HG03575 (cell line): ENCODE data around the gene GSN.

Experiments used
- ATAC-seq: cut with Tn5 transposase; IDR thresholded peaks from one replicate; pipeline ENCODE4 v1.9.1; 2021; ENCODE audit not compliant: unreplicated experiment, insufficient number of reproducible peaks, low FRiP score; ENCODE audit errors: extremely low read depth

The GSN gene

GRCh38 chr9:121360601-121361374 is 92.8 kb downstream of the GSN start:
- no peak for ATAC-seq

- no peak for ATAC-seq
These were observed 95.1 kb downstream of the GSN start for GRCh38 chr9:121362813-121363621.

- no peak for ATAC-seq
These were observed 95.6 kb downstream of the GSN start for GRCh38 chr9:121363622-121363961.

GRCh38 chr9:121364077-121364476 is 96.1 kb downstream of the GSN start:
- ATAC-seq, result no peak

- ATAC-seq, result no peak
These were observed 96.9 kb downstream of the GSN start for GRCh38 chr9:121364886-121365285.

- no peak for ATAC-seq
These were observed 97.6 kb downstream of the GSN start for GRCh38 chr9:121365564-121365963.

- ATAC-seq, result no peak
These were observed 98.7 kb downstream of the GSN start for GRCh38 chr9:121366611-121367192.

- no peak for ATAC-seq
These were observed 99.6 kb downstream of the GSN start for GRCh38 chr9:121367306-121368137.

- no peak for ATAC-seq
These were observed 100.2 kb downstream of the GSN start for GRCh38 chr9:121368138-121368522.

- no peak for ATAC-seq
These were observed 100.8 kb downstream of the GSN start for GRCh38 chr9:121368745-121369144.

GRCh38 chr9:121369595-121370265 is 101.8 kb downstream of the GSN start, which contains the start of gene STOM:
TSS of gene STOM (minus strand) at chr9:121370250. CDS start at chr9:121370187, 63 bp downstream.
- peak; percentile 16 for ATAC-seq

GRCh38 chr9:121371495-121372061 is 103.6 kb downstream of the GSN start:
- ATAC-seq, result no peak

- no peak for ATAC-seq
These were observed 104.5 kb downstream of the GSN start for GRCh38 chr9:121372239-121373010.

GRCh38 chr9:121373011-121373729 is 105.2 kb downstream of the GSN start:
- no peak for ATAC-seq

GRCh38 chr9:121376214-121376830 is 108.4 kb downstream of the GSN start:
- ATAC-seq, result no peak

- ATAC-seq, result no peak
These were observed 112.9 kb downstream of the GSN start for GRCh38 chr9:121380846-121381245.
